ENCODE results near the gene GRID1.

DNA sequence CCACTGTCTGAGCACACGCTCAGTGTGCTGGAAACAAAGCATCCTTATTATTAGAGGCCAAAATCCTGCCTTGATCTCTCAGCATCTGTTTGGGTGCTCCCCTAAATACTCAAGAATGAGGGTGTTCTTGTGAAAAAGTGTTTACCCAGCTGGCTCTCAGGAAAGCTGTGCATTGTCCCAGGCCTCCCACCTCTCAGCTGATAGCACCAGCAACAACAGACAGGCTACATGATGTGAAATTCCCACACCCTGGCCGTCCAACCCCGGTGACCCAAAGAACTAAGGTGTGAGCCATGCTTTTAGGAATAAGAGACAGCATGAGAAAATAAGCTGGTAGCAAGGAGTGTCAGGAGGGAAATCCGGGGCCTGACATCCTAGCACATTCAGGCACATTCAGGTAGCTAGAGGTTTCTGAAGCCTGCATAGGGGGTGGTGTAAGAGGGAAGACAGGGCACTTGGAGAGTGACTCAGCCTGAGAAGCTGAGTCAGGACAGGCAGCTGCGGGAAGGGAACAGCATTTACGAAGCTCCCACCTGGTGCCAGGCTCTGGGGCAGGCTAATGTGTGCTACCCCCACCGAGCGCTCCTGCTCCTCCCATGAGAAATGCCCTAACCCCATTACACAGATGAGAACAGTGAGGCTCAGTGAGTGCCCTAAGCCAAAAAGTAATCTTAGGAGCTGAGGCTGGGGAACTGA lies 205.6 kb downstream of the GRID1 start:
- TF ChIP-seq CTCF (optimal IDR thresholded peaks at IDR 0.05 in 1 of 3, IDR thresholded peaks at IDR 0.05 in 1 of 3, conservative IDR thresholded peaks at IDR 0.05 in 1 of 3; ENCODE audit: extremely low read depth in 1 of 3, insufficient read depth in 2 of 3, low read length in 3 of 3) (no peak), EZH2 (IDR thresholded peaks at IDR 0.05; ENCODE audit: low read length) (no peak)
